NCI-H226 (cell line): ENCODE results near the gene ERP44.
"Not testable (repeated sequence)": the region's sequence is repeated elsewhere in the genome, so short reads cannot be mapped to it uniquely, and the experiment has no call there.

Experiments
- DNase-seq: peaks from one replicate; pipeline ENCODE4 v3.0.0-alpha.2; 2015

The ERP44 gene

DNA sequence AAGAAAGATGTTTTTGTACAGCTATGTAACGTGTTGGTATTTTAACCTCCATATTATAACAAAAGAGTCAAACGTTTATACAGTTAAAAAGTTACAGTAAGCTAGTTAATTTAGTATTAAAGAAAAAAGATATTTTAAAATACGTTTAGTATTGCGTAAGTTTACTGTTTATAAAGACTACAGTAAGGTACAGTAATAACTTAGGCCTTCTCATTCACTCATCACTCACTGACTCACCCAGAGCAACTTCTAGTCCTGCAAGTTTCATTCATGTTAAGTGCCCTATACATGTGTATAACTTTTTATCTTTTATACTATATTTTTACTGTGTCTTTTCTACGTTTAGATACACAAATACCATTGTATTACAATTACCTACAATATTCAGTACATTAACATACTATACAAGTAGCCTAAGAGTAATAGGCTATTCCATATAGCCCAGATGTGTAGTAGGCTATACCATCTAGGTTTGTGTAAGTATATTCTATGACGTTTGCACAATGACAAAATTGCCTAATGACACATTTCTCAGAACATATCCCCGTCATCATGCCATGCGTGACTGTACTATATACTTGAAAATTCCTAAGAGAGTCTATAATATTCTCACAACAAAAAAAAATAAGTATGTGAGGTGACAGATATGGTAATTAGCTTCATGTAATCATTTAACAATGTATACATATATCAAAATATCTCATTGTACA, 33.8 kb downstream of the ERP44 start:
- peak; percentile 46 for DNase-seq

DNA sequence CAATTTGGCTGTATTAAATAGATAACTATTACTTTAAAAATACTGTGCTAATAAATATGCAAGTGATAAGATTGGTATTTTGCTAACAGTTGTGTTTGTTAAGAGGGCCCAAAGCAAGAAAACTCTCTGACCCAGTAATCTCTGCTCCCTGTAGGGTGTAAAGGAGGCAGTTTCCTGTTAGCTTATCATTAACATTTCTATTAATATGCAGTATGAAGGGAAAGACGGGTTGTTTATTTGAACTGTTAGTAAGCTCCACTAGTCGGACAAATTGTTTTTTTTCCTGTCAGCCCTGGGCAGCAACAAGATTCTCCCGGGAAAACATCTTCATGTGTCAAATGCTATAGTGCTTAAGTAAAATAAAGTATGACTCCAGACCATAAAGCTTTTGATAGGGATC, 35.6 kb downstream of the ERP44 start:
- DNase-seq: no peak

DNA sequence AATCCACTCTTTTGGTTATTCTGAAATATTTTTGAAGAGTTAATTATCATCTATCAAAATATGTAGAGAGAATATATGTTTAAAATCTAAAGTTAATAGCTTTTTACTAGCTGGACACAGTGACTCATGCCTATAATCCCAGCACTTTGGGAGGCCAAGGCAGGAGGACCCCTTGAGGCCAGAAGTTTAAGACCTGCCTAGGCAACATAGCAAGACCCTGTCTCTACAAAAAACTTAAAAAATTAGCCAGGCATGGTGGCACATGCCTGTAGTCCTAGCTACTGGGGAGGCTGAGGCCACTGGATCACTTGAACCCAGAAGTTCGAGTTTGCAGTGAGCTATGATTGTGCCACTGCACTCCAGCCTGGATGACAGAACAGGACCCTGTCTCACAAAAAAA, 36.1 kb downstream of the ERP44 start:
- not testable (repeated sequence) for DNase-seq

DNA sequence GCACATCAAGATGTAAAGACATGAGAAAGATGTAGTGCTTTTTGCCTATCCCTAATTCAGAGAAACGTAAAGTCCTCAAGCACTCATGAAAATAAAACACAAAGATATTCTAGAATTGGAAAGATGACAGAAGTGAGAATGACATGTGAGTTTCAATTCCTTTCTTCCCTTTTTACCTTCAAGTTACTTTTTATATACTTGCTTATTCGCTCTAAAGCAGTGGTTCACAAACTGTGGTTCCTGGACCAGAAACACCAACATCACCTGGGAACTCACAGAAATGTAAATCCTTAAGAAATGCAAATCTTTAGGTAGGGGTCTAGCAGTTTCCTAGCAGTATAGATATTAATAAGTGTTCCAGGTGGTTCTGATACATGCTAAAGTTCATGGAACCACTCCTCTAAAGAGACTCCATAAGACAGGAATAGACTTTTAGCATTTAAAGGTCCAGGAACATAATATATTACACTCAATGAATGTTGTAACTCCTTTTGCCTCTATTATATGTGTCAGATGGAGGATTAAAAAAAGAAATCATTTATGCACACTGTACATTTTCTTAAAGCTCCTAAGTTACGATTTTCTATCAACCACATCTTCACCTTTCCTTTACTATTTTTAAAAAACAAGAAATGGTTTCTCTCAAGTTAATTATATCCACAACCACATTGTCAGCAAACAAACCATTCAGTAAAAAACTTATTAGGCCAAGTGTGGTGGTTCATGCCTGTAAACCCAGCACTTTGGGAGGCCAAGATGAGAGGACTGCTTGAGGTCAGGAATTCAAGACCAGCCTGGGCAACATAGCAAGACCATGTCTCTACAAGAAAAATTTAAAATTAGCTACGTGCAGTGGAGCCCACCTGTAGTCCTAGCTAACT, 39.9 kb downstream of the ERP44 start:
- no peak for DNase-seq

DNA sequence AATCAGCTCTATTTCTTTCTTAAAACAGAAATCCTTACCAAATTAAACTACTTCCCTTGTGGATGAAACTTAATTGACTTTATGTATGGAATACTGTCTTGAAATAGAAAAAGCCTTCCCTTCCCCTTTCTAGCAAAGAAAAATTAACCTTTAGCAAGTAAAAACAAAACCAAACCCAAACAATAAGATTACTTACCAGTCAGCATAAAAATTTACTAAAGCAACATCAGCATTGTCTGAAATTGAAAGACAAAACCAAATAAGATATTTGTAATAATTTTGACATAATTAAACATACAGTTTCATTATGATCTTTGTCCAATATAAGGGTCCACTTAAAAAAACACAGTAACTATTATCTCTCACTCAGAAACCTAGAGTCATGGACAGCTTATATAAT, 41.2 kb downstream of the ERP44 start:
- no peak for DNase-seq

DNA sequence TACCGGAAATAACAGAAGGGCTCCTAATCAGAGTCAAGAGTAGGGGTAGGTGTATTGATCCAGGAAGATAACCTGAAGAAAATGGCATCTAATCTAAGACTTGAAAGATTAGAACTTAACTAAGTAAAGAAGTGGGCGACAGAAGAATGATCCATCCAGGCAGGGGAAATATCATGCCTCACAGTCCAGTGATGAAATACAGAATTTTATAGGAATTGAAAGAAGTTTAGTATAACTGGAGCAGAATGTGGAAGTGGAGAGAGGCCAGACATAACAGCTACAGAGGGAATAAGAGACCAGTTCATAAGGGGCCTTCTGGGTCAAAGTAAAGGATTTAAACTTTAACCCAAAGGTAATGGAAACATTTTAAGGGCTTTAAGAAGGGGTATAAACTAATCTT, 42.2 kb downstream of the ERP44 start:
- no peak for DNase-seq

DNA sequence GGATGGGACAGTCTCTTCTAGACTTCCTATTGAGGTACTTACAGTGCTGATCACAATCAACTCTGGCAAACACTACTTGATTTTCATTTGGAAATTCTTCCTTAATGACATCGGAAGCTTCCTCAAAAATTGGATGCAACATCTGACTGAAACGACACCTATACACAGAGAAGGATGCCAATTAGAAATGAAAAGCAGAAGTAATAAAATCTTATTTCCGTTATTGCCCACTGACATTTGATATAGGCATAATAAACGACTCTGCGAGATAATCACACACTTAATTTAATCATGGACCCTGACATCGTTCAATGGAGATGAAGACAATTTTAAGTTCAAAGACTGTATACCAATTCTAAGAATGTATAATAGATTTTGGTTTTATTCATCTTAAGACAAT, 46.4 kb downstream of the ERP44 start:
- no peak for DNase-seq

DNA sequence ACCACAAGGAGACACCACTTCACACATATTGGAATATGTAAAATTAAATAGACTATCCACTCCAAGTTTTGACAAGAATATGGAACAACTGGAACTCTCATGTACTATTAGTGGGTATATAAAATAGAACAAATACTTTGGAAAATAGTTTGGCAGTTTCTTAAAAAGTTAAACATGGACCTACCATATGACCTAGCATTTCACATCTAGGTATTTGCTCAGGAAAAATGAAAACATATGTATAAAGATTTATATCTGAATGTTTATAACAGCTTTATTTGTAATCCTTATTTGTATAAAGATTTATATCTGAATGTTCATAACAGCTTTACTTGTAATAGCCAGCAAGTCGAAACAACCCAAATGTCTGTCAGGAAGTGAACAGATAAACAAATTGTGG, 49.2 kb downstream of the ERP44 start:
- no peak for DNase-seq

DNA sequence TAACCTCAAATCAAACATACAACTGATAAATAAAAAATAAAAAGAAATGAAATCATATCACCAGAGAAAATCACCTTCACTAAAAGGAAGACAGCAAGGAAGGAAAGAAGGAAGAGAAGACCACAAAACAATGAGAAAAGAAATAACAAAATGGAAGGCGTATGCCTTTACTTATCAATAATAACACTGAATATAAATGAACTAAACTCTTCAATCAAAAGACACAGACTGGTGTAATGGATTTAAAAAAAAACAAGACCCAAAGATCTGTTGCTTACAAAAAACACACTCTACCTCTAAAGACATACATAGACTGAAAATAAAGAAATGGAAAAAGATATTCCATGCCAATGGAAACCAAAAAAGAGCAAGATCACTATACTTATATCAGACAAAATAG, 60.3 kb downstream of the ERP44 start:
- DNase-seq: no peak

DNA sequence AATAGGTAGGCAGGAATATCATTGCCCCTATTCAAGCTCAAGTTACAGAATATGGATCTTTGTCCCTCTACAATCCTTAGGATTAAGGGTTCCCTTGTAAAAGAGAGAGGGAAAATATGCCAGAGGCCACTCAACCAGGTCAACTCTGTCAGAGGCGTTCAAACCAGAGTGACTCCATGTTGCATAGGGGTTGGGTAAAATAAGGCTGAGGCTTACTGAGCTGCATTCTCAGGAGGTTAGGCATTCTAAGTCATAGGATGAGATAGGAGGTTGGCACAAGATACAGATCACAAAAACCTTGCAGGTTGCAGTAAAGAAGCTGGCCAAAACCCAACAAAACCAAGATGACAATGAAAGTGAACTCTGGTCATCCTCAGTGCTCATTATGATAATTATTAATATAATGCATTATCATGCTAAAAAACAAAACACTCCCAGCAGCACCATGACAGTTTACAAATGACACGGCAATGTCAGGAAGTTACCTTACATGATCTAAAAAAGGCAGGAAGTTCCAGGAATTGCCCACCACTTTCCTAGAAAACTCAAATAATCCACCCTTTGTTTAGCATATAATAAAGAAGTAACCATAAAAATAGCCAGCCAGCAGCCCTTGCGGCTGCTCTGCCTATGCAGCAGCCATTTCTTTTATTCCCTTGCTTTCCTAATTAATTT, 64.8 kb downstream of the ERP44 start:
- DNase-seq: no peak

DNA sequence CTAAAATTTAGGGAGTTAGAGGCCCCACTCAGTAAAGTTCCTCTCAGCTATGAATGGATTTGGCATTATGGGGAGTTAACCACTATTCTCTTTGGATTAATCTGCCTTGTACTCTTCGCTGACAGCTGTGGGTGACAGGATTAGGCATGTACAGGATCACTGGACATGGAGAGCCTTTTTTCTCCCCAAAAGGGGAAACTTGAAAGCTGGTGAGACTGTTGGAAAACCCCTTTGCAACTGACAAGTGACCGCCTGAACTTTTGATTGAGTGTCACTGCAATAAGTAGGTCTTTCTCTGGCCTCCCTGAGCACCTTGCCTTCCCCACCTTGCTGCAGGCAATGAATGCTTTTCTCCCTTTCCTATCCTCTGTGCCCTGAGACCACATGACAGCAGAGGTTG, 68.3 kb downstream of the ERP44 start:
- no peak for DNase-seq

DNA sequence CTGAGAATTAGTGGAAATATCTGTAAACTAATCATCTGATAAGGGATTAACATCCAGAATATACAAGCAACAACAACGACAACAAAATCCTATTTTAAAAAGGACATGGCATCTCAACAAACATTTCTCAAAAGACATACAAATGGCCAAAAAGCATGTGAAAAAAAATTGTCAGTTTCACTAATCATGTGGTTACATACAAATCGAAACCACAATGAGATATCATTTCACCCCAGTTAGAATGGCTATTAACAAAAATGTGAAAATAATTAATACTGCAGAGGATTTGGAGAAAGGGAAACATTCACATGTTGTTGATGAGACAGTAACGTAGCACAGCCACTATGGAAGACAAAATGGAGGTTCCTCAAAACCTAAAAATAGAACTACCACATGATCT, 69.5 kb downstream of the ERP44 start:
- no peak for DNase-seq

DNA sequence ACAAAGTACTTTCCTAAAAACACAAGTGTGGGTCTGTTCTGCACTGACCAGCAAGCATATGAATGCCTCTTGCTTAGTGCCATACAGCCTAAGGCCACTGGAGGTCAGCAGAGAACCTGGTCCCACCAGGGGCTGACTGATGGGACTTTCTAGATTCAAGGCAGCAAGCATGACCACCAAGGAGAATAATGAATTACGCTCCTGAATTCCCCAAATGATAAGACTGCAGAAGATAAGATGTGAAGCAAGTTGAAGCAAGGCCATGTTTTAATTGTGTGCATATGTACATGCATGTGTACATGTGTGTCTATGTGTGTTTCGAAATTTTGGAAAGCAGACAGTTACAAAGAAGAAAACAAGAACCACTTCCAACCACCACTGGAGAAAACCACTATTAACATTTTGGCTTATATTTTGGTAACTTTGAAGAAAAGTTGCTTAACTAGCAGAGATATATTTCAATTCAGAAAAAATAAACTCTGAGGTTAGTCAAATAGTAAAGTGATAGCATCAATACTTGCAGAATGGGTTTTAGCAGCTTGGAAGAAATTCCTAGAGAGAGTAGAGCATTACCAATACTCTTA, 70.5 kb downstream of the ERP44 start:
- peak; percentile 58 for DNase-seq

DNA sequence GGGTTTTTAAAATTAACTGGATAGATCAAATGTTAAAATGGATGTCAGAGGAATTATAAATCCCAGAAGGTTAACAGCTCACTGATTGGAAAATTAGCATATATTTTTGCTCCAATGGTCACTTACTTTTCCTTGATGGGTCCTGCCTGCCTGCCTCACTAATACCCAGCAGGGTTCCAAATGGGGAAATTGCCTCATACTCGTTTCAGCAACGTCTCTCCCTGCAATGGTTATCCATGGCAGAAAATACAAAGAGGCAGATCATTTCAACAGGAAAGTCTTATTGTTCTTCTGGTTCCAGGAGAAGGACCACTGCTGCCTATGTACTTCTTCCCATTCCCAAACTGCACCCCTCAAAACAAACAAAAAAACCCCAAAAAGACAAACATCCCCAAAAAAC, 71.3 kb downstream of the ERP44 start:
- DNase-seq: no peak

DNA sequence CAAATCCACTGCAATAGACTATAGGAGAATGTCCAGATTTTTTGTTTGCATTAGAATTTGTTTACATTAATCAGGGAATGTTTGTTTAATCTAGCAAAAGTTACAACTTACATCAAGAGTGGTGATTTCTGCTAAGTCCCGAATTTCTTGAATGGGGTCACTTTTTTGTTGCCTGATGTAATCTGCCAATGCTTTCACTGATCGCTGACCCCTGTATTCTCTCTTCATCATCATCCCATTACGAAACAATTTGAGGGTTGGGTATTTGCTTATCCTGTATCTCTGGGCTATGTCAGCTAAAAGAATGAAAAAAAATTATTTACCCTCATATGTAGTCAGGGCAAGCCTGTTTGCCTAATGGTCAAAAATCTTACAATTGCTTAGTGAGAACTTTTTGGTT, 76.9 kb downstream of the ERP44 start:
- DNase-seq: no peak

DNA sequence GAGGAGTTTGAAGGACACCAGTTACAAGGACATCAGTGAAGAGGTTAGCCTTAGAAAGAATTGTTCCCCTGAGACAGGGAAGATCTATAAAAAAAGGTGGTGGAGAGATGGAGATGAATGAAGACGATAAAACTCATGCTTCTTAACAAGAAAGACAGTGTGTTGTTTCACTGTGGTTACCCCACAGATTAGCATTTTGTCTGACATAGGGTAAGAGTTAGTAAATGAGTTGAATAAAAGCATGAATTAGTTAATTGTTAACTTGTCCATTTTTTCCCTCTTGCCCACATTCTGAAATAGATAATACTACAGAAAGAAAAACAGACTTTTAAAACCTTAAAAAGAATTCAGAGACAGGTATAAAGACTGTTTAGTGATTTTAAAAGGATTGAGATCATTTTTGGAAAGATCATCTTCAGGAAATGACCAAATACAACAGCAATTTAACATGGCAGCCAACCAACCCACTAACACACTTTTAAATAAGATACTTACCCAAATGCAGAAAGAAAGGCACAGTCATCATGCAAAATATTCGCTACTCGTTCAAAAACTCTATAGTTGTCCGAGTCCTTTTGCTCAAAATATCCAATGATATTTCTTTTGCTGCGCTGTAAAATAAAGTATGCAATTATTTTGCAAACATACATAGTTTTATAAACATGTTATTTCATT, 78.5 kb downstream of the ERP44 start:
- DNase-seq: peak; percentile 2

DNA sequence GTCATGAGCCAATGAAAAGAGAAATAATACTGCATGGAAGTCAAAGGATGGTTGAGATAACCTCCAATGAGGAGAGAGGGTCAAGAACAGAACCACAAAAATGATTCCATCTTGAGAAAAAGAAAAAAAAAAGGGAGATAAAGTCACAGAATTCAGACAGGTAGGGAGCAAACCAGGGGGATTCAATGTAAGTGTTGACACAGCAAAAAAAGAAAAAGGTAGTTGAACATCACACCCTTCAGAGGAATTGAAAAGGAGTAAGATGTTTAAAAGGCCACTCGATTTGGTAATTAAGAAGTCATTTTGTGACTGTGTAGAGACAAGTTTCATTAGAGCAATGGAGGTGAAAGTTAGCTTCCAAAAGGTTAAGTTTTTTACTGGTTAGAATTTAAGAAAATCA, 79.3 kb downstream of the ERP44 start:
- DNase-seq: no peak

DNA sequence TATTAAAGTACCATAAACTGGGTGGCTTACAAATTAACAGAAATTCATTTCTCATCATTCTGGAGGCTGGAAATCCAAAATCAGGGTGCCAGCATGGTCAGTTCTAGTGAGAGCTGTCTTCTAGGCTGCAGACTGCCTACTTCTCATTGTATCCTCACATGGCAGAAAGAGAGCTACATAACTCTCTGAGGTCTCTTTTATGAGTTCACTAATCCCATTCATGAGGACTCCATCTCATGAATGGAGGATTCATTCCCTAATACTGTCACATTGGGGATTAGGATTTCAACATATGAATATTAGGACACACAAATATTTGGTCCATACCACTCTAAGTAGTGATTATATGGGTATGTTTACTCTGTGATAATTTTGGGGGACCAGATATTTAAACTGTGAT, 84.0 kb downstream of the ERP44 start:
- no peak for DNase-seq

DNA sequence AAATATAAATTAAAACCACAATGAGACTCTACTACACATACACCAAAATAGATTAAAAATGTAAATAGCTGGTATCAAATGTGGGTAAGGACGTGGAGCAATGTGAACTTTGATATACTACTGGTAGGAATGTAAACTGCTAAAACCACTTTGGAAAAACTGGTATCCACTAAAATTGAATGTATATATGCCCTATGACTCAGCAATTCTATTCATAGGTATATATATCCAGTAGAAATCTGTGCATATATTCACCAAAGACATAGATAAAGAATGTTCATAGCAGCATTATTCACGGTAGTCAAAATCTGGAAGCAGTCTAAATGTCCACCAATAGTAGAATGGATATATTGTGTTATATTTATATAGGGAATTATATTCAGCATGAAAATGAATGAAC, 85.2 kb downstream of the ERP44 start:
- DNase-seq: no peak

DNA sequence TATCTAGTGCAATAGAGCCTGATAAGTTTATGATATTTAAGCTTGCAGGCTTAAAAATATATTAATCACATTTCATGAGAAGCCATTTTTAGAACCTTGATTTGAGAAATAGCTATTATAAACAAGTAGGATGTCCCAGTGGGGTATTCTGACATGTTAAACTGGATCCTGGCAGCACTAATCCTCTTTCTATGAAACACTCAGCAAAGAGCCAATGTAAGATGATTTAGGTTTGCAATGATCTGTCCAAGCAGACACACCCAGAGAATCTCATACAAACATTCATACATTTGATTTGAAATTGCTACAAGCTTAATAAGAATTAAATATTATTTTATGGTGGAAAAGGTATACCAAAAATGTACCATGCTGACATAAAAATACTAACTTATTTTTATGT, 86.5 kb downstream of the ERP44 start:
- no peak for DNase-seq

DNA sequence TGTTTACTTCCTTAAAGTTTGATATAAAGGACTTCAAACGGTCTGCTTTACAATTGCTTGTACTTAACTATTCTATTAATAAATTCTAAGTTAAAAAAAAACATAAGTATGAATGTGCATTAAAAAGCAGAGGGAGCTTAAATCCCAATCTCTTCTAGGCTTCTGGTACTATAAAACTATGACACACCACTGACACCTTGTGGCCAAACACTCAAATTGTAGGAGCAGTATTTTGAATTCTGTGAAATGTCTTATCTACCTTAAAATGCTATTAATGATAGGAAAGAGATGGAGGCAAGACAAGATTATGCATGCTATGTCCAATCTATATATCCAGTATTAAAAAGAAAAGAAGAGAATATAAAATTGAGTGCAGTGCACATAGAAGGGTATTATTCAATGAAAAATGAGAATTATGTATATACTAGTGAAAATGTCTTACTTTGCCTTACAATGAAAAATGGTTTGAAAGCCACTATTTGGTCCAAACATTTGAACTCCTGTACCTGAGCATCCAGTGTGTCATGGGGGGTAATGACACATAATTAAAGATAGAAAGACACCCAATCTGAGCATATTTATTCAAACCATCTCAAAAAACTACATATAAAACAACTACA, 87.6 kb downstream of the ERP44 start:
- peak; percentile 7 for DNase-seq

DNA sequence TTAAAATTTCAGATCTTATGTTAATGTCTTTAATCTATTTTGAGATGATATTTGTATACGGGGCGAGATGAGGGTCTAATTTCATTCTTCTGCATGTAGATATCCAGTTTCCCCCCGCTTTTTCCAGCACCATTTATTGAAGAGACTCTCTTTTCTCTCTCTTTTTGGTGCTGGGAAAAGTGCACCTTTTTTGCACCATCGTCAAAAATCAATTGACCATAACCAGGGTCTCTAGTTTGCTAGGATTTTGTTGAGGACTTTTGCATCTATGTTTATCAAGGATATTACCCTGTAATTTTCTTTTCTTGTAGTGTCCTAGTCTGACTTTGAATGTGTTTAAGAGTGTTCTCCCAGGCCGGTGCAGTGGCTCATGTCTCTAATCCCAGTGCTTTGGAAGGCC, 99.0 kb downstream of the ERP44 start:
- DNase-seq: no peak

DNA sequence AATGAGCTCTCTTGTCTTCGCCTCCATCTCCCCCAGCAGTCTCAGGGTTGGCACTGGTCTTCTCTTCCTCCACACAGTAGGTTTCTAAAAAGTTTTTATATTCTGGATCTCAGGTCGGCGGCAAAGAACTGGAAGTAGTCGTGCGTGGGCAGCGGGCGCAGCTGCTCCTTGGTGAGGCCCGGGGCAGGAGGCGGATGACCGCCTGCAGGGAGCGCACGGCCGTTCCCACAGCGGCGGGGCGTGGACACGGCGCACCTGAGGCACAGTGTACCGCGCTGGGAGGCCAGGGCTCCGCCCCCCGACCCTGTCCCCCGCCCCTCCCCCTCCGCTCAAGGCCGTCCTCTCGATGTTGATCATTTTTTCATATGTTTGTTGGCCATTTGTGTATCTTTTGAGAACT, 99.9 kb downstream of the ERP44 start:
- DNase-seq: no peak
